ENCODE results near the gene GSTT4. TPM values are rescaled to one million over a fixed set of nuclear protein-coding genes. Genes with fewer than 3 reads are reported as not detected.

The GSTT4 gene
- total and polyA plus RNA-seq, 2 of the 13 experiments (the other 11 are each of a cell fraction or from before 2014, with no cell fraction given): 0.59 to 0.62 TPM

GRCh38 chr22:24008381-24009226 is 3.4 kb upstream of the GSTT4 start (continued):
- TF ChIP-seq ZNF24 (IDR thresholded peaks at IDR 0.05): no peak
- TF ChIP-seq ZNF18 (CRISPR knock-in tag; IDR thresholded peaks at IDR 0.05; ENCODE audit: insufficient replicate concordance): no peak
- peak; percentile 40; the same call in 1 of the 2 replicates for TF ChIP-seq TCF7 (IDR thresholded peaks at IDR 0.05; ENCODE audit: low read depth)
- peak; percentile 12; the same call in 1 of the 2 replicates for TF ChIP-seq ZSCAN9 (CRISPR knock-in tag; IDR thresholded peaks at IDR 0.05; ENCODE audit: borderline replicate concordance)
- no peak for TF ChIP-seq STAT5B (CRISPR knock-in tag; IDR thresholded peaks at IDR 0.05)
- TF ChIP-seq HDAC6 (IDR thresholded peaks at IDR 0.05; ENCODE audit: low read depth, low read length): no peak
- no peak for TF ChIP-seq PAX8 (CRISPR knock-in tag; IDR thresholded peaks at IDR 0.05; ENCODE audit: borderline replicate concordance)
- TF ChIP-seq ZNF367 (CRISPR knock-in tag; IDR thresholded peaks at IDR 0.05; ENCODE audit: borderline replicate concordance): no peak
- TF ChIP-seq MAFK (conservative IDR thresholded peaks at IDR 0.05 in 1 of 2, IDR thresholded peaks at IDR 0.05 in 1 of 2; ENCODE audit: low read length in 2 of 2): 0 out of 4 replicates have a peak, but pooled peaks have one; percentile 26 to 29
- TF ChIP-seq MYNN (CRISPR knock-in tag; IDR thresholded peaks at IDR 0.05; ENCODE audit: low read depth): no peak
- TF ChIP-seq CBFB (CRISPR knock-in tag; IDR thresholded peaks at IDR 0.05): no peak
- TF ChIP-seq ZNF572 (CRISPR knock-in tag; IDR thresholded peaks at IDR 0.05): no peak
- no peak for TF ChIP-seq RXRA (CRISPR knock-in tag; IDR thresholded peaks at IDR 0.05)
- no peak for TF ChIP-seq ZBTB42 (CRISPR knock-in tag; IDR thresholded peaks at IDR 0.05)
- TF ChIP-seq GLI4 (CRISPR knock-in tag; IDR thresholded peaks at IDR 0.05; ENCODE audit: borderline replicate concordance): no peak
- no peak for TF ChIP-seq TFDP2 (CRISPR knock-in tag; IDR thresholded peaks at IDR 0.05)
- TF ChIP-seq ZNF687 (CRISPR knock-in tag; IDR thresholded peaks at IDR 0.05): no peak
- TF ChIP-seq ZNF607 (CRISPR knock-in tag; IDR thresholded peaks at IDR 0.05; ENCODE audit: borderline replicate concordance): no peak
- no peak for TF ChIP-seq RFX3 (CRISPR knock-in tag; IDR thresholded peaks at IDR 0.05)
- TF ChIP-seq ZNF33A (CRISPR knock-in tag; IDR thresholded peaks at IDR 0.05; ENCODE audit: borderline replicate concordance): no peak
- no peak for TF ChIP-seq ZNF704 (CRISPR knock-in tag; IDR thresholded peaks at IDR 0.05; ENCODE audit: borderline replicate concordance)

Measured in HepG2 (cell line).